Duodenal mucosa (tissue), 2 donors: ENCODE results near the gene PDSS2.
"Not testable (repeated sequence)": the region's sequence is repeated elsewhere in the genome, so short reads cannot be mapped to it uniquely, and the experiment has no call there.

ENCODE experiments used
- H3K27ac ChIP-seq: one replicate; pipeline ENCODE4 v1.7.0; 2013; ENCODE audit warnings: low read depth, low read length
- H3K27me3 ChIP-seq, 2 donors: one replicate each; pipeline ENCODE4 v1.7.0; 2013; ENCODE audit warnings: low read length in 2 of 2, control low read depth in 1 of 2; ENCODE audit not compliant: insufficient read depth in 2 of 2, control insufficient read depth in 1 of 2
- H3K36me3 ChIP-seq, 2 donors: one replicate each; pipeline ENCODE4 v1.7.0; 2013; ENCODE audit warnings: low read length in 2 of 2, control low read depth in 1 of 2; ENCODE audit not compliant: insufficient read depth in 2 of 2, control insufficient read depth in 1 of 2
- H3K4me1 ChIP-seq, 2 donors: one replicate each; pipeline ENCODE4 v1.7.0; 2013; ENCODE audit warnings: low read length in 2 of 2, control low read depth in 1 of 2; ENCODE audit not compliant: insufficient read depth in 2 of 2, control insufficient read depth in 1 of 2
- H3K4me3 ChIP-seq, 2 donors: one replicate each; pipeline ENCODE4 v1.7.0; 2013; ENCODE audit warnings: low read length in 2 of 2, low read depth in 1 of 2
- H3K9ac ChIP-seq, 2 donors: one replicate each; pipeline ENCODE4 v1.7.0; 2013; ENCODE audit warnings: low read length in 2 of 2, low read depth in 1 of 2
- H3K9me3 ChIP-seq, 2 donors: one replicate each; pipeline ENCODE4 v1.7.0; 2013; ENCODE audit warnings: low read length in 2 of 2, control low read depth in 1 of 2; ENCODE audit not compliant: control insufficient read depth in 1 of 2

Gene PDSS2

DNA sequence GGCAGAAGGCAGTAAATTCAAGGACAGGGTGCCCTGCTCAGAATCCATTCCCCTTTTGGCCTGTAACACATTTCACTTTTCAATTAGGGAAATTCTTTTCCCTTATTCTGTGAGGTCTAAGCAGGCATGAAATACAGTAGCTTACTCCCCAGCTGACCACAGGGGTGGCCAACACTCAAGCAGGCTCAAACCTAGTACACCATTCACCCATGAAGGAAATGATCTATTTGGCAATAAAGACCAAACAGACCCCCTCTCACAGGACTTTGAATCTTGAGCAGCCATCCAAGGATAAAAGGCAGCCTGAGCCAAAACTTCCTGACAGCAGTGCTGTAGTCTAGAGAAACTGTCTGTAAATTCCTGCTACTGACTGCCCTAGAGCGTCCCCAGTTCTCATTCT lies 17.7 kb downstream of the PDSS2 start:
- no peaks in the 10 kb centered on the region for H3K27me3 ChIP-seq
- H3K9ac ChIP-seq, result no peak overlapping the region
- H3K4me3 ChIP-seq, result no peak overlapping the region
- no peaks in the 10 kb centered on the region for H3K36me3 ChIP-seq
- H3K4me1 ChIP-seq, result no peaks in the 10 kb centered on the region
- peaks cover 0 to 5% of the 10 kb centered on the region in 2 donors for H3K9me3 ChIP-seq
- H3K27ac ChIP-seq, result no peak overlapping the region

DNA sequence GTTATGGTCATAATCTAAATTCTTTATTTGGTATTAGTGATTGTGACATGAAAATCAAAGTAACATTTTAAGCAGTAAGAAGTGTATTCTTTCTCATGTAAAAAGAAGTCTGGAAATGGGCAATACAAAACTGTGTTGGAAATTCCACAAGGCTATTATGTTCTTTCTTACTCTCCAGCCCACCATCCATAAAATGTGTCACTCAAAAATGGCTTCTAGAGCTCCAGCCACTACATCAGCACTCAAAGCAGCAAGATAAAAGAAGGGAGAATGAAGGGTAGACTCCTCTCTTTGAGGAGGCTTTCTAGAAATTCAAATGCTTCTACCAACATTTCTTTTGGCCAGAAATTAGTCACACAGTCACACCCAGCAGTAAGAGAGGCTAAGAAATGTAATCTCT lies 18.4 kb downstream of the PDSS2 start:
- Histone ChIP-seq H3K27ac (no peak overlapping the region), H3K4me3 (no peak overlapping the region), H3K36me3 (no peaks in the 10 kb centered on the region), H3K4me1 (no peaks in the 10 kb centered on the region), H3K27me3 (no peaks in the 10 kb centered on the region), H3K9me3 (no peaks in the 10 kb centered on the region), H3K9ac (no peak overlapping the region)

DNA sequence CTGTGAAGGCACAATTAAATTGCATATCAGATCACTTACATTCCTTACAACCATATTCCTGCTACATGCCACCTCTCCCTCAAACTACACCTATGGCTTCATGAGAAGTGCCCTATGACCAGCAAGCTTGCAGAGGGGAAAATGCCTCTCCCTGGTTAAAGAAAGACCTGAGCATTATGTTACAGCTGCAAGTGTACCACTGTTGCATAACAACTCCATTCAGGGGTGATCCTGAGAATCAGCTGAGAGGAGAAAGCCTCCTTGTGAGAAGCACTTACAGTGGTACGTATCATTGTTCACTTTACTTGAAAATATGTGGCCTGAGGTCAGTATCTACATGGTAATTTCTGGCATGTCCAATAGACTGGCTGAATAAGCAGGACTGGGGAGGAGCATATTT lies 20.0 kb downstream of the PDSS2 start:
- Histone ChIP-seq H3K36me3 (no peaks in the 10 kb centered on the region), H3K4me3 (no peak overlapping the region), H3K27me3 (no peaks in the 10 kb centered on the region), H3K9ac (no peak overlapping the region), H3K4me1 (no peaks in the 10 kb centered on the region), H3K27ac (no peak overlapping the region), H3K9me3 (no peaks in the 10 kb centered on the region)

DNA sequence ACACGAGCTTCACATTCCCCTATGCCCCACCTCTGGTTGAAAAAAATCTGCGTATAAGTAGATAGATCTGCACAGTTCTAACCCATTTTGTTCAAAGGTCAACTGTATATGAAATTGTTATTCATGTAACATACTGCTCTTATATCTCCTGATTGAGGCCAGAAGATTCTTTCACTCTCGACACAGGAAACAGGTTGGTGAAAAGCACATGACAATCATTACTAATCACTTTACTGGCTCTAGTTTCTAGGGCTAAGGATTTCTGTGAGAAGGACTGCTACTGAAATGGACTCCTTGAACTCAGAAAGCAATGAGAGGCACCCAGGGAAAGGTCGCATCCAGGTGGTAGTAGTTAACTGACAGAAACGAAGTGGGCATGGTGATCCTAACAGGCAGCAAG lies 21.7 kb downstream of the PDSS2 start:
- H3K27ac ChIP-seq, result no peak overlapping the region
- H3K27me3 ChIP-seq, result no peaks in the 10 kb centered on the region
- no peaks in the 10 kb centered on the region for H3K36me3 ChIP-seq
- H3K4me1 ChIP-seq, result no peaks in the 10 kb centered on the region
- H3K9ac ChIP-seq, result no peak overlapping the region
- no peaks in the 10 kb centered on the region for H3K9me3 ChIP-seq
- H3K4me3 ChIP-seq, result no peak overlapping the region

DNA sequence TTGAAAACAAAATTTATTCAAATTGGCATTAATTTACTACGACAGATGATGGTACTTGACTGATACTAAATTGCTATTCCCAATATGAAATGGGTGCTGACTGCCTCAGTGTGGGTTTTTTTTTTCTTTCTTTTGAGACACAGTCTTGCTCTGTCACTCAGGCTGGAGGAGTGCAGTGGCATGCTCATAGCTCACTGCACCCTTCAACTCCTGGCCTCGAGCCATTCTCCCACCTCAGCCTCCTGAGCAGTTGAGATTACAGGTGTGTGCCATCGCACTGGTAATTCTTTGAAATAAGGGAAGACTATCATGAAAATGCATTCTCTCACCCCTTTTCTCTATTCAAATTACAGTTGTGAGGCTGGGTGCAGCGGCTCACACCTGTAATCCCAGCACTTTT lies 22.5 kb downstream of the PDSS2 start:
- H3K27ac ChIP-seq, result no peak overlapping the region
- no peaks in the 10 kb centered on the region for H3K9me3 ChIP-seq
- no peak overlapping the region for H3K4me3 ChIP-seq
- H3K4me1 ChIP-seq, result no peaks in the 10 kb centered on the region
- no peaks in the 10 kb centered on the region for H3K36me3 ChIP-seq
- no peak overlapping the region for H3K9ac ChIP-seq
- no peaks in the 10 kb centered on the region for H3K27me3 ChIP-seq

DNA sequence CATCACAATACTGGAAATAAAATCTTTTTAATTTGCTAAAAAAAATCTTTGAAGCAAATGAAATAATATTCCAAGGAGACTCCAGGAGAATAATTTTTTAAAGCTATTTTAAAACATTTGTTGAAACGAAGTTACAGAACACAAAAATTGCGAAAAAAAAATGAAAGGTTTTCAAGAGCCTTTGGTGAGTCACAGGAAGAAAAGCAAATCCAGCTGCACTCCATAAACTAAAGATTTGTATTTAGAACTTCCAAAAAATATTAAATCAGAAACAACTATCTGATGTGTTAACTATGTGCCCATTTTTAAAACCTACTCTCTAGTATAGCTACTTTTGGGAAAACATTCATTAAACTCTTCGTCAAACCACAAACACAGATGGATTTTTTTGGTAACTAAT lies 23.6 kb downstream of the PDSS2 start:
- no peak overlapping the region for H3K9ac ChIP-seq
- H3K4me1 ChIP-seq, result no peaks in the 10 kb centered on the region
- no peaks in the 10 kb centered on the region for H3K27me3 ChIP-seq
- H3K27ac ChIP-seq, result no peak overlapping the region
- no peaks in the 10 kb centered on the region for H3K36me3 ChIP-seq
- H3K4me3 ChIP-seq, result no peak overlapping the region
- no peaks in the 10 kb centered on the region for H3K9me3 ChIP-seq

DNA sequence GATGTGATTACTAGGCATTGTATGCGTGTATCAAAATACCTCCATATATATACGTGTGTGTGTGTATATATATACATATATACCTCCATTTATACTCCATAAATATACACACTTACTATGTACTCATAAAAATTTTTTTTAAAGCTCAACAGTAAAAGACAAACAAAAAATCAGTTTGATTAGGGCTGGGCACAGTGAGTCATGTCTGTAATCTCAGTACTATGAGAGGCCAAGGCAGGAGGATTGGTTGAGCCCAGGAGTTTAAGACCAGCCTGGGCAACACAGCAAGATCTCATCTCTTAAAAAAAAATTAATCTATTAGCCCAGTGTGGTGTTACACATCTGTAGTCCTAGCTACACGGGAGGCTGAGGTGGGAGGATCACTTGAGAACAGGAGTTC lies 24.6 kb downstream of the PDSS2 start:
- no peak overlapping the region for H3K4me3 ChIP-seq
- H3K27ac ChIP-seq, result no peak overlapping the region
- no peaks in the 10 kb centered on the region for H3K4me1 ChIP-seq
- H3K9me3 ChIP-seq, result no peaks in the 10 kb centered on the region
- H3K36me3 ChIP-seq, result no peaks in the 10 kb centered on the region
- H3K27me3 ChIP-seq, result no peaks in the 10 kb centered on the region
- no peak overlapping the region for H3K9ac ChIP-seq

DNA sequence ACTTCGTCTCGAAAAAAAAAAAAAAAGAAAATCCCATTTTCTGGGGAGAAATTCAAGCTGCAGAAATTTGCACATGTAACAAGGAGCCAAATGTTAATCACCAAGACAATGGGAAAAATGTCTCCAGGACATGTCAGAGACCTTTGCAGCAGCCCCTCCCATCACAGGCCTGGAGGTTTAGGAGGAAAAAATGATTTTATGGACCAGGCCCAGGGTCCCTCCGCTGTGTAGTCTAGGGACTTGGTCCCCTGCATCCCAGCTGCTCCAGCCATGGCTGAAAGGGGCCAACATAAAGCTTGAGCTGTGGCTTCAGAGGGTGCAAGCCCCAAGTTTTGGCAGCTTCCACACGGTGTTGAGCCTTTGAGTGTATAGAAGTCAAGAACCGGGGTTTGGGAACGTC lies 33.4 kb downstream of the PDSS2 start:
- not testable (repeated sequence) for H3K27me3 ChIP-seq, H3K4me1 ChIP-seq, H3K9ac ChIP-seq, H3K27ac ChIP-seq, H3K36me3 ChIP-seq, H3K4me3 ChIP-seq
- H3K9me3 ChIP-seq, result peaks cover 6 to 14% of the 10 kb centered on the region in 2 donors

DNA sequence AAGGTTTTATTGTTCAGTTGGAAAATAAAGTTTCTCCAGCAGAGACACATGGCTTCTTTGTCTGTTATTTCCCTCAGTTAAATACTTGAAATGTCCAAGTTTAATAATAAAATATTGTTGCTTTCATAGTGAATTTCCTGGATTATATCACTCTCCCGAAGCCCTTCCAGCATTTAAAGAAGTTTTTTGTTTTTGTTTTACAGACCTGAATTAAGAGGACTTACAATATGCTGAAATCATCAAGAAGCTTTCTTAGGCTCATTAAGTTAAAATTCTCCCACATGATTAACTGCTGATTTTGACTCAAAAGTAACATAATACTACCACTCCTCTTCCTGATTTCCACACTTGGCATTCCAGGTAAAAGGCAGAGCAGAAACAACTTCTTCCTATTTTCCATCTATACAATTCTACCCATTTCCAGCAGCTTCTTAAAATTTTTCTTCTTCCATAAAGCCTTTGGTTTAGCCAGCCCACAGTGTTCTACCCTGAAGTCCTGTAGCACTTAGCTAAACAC lies 35.8 kb downstream of the PDSS2 start:
- Histone ChIP-seq H3K9me3 (peaks cover 6 to 14% of the 10 kb centered on the region in 2 donors), H3K36me3 (peaks cover 0 to 4% of the 10 kb centered on the region in 2 donors), H3K27ac (no peak overlapping the region)

DNA sequence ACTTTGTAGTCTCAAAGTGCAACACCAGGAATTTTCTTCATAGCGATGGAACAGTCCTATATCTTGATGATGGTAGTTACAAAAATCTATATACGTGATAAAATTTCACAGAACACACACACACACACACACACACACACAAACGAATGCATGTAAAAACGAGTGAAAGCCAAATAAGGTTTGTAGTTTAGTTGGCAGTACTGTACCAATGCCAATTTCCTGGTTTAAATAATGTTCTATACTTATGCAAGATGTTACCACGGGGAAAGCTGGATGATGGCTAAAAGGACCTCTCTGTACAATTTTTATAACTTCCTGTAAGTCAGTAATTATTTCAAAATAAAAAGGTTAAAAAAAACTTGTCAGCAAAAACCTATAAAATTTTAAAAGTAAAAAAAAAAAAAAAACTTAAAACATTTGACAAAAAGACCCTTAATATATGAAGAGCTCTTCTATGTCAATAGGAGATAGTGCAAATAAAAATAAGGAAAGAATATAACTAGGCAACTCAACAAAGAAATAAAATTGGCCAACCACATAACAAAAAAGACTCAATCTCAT lies 37.6 kb downstream of the PDSS2 start:
- no peak overlapping the region for H3K27ac ChIP-seq
- H3K27me3 ChIP-seq, result no peaks in the 10 kb centered on the region
- peaks cover 0 to 4% of the 10 kb centered on the region in 2 donors for H3K36me3 ChIP-seq
- H3K4me3 ChIP-seq, result no peak overlapping the region
- H3K9ac ChIP-seq, result no peak overlapping the region
- H3K9me3 ChIP-seq, result peaks cover 4 to 12% of the 10 kb centered on the region in 2 donors
- no peaks in the 10 kb centered on the region for H3K4me1 ChIP-seq

More for the DNA sequence above, 35.8 kb downstream of the PDSS2 start:
- Histone ChIP-seq H3K9ac (no peak overlapping the region), H3K4me1 (no peaks in the 10 kb centered on the region), H3K4me3 (no peak overlapping the region), H3K27me3 (no peaks in the 10 kb centered on the region)

DNA sequence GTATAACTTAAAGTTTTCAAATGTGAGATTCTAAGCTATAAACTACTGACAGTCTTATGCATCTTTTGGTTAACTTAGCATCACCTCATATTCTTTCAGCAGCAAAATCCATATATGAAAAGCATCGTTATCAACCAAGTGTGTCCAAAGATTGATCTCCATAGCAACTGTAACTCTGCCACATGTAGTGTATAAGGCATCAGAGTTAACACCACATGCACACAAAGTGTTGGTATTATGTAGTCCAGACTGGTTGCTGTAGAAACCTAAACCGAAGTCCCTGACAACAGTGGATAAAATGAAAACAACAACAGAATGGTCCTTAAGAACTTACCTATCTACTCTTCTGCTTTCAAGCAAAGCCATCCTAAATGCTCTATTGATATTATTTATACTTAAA lies 39.6 kb downstream of the PDSS2 start:
- Histone ChIP-seq H3K36me3 (no peaks in the 10 kb centered on the region), H3K4me3 (no peak overlapping the region), H3K27me3 (no peaks in the 10 kb centered on the region), H3K9me3 (peaks cover 0 to under 1% of the 10 kb centered on the region in 2 donors), H3K27ac (no peak overlapping the region), H3K9ac (no peak overlapping the region), H3K4me1 (no peaks in the 10 kb centered on the region)
